ENCODE measurements around the gene ZNF592. TPM values are rescaled to one million over a fixed set of nuclear protein-coding genes. Genes with fewer than 3 reads are reported as not detected.

Gene ZNF592
- total and polyA plus RNA-seq, 2 donors (not counting 1 experiment from before 2014, with no cell fraction given) = 5.1 to 7.5 TPM

GRCh38 chr15:84715441-84716035, 32.9 kb upstream of the ZNF592 start:
- Histone ChIP-seq H3K9me3 (ENCODE audit: control insufficient read depth, insufficient read depth, low read depth, low read length) (no peaks in the 10 kb centered on the region), H3K9ac (ENCODE audit: insufficient read depth, low read length) (peak overlapping the region; percentile 73), H3K27ac (ENCODE audit: insufficient read depth, low read length) (peak overlapping the region; percentile 83), H3K4me2 (ENCODE audit: extremely low read depth, insufficient read depth, low read length) (peak overlapping the region; percentile 90), H3K4me3 (replicated peaks in 1 of 4; ENCODE audit: control extremely low read depth in 1 of 4, insufficient read depth in 1 of 4, low read depth in 3 of 4, low read length in 4 of 4) (peak overlapping the region; percentile 76 to 94 (median 91)), H3K36me3 (ENCODE audit: control insufficient read depth, insufficient read depth, low read length) (peaks cover 2% of the 10 kb centered on the region), H3K4me1 (ENCODE audit: control insufficient read depth, extremely low read depth, insufficient read depth, low read length) (peaks cover 2% of the 10 kb centered on the region), H3K79me2 (ENCODE audit: control insufficient read depth, insufficient read depth, low read length) (peaks cover 50% of the 10 kb centered on the region), H3K27me3 (ENCODE audit: control insufficient read depth, insufficient read depth, low read length) (no peaks in the 10 kb centered on the region), H4K20me1 (ENCODE audit: control insufficient read depth, extremely low read depth, insufficient read depth, low read length) (no peaks in the 10 kb centered on the region), H2AFZ (ENCODE audit: low read length) (peak overlapping the region; percentile 76)
- DNase-seq (ENCODE audit: low read depth in 2 of 2) = peak; percentile 30 to 56
- no peak for TF ChIP-seq CTCF (conservative IDR thresholded peaks at IDR 0.05 in 1 of 2, IDR thresholded peaks at IDR 0.05 in 1 of 2; ENCODE audit: low read depth in 1 of 2, low read length in 2 of 2)
- no peak for TF ChIP-seq EZH2 (IDR thresholded peaks at IDR 0.05; ENCODE audit: low read length, missing control alignments)

GRCh38 chr15:84716036-84716732, 32.2 kb upstream of the ZNF592 start, which contains the start of gene SEC11A:
TSS of gene SEC11A (minus strand) at chr15:84716139. CDS start at chr15:84716075, 64 bp downstream.
- H4K20me1 ChIP-seq (ENCODE audit: control insufficient read depth, extremely low read depth, insufficient read depth, low read length) = no peaks in the 10 kb centered on the region
- peak within 1 kb of the TSS; percentile 73 for H3K9ac ChIP-seq (ENCODE audit: insufficient read depth, low read length)
- peak; percentile 94 for DNase-seq (ENCODE audit: low read depth in 2 of 2)
- TF ChIP-seq EZH2 (IDR thresholded peaks at IDR 0.05; ENCODE audit: low read length, missing control alignments) (no peak), CTCF (conservative IDR thresholded peaks at IDR 0.05 in 1 of 2, IDR thresholded peaks at IDR 0.05 in 1 of 2; ENCODE audit: low read depth in 1 of 2, low read length in 2 of 2) (no peak)
- no peaks in the 10 kb centered on the region for H3K9me3 ChIP-seq (ENCODE audit: control insufficient read depth, insufficient read depth, low read depth, low read length)
- H3K4me3 ChIP-seq (replicated peaks in 1 of 4; ENCODE audit: control extremely low read depth in 1 of 4, insufficient read depth in 1 of 4, low read depth in 3 of 4, low read length in 4 of 4) = peak within 1 kb of the TSS; percentile 76 to 94 (median 91)
- H3K4me1 ChIP-seq (ENCODE audit: control insufficient read depth, extremely low read depth, insufficient read depth, low read length) = peaks cover 2% of the 10 kb centered on the region
- peak within 1 kb of the TSS; percentile 83 for H3K27ac ChIP-seq (ENCODE audit: insufficient read depth, low read length)
- H3K4me2 ChIP-seq (ENCODE audit: extremely low read depth, insufficient read depth, low read length) = peak within 1 kb of the TSS; percentile 90
- H3K27me3 ChIP-seq (ENCODE audit: control insufficient read depth, insufficient read depth, low read length) = no peaks in the 10 kb centered on the region
- H2AFZ ChIP-seq (ENCODE audit: low read length) = peak within 1 kb of the TSS; percentile 99
- H3K79me2 ChIP-seq (ENCODE audit: control insufficient read depth, insufficient read depth, low read length) = peaks cover 44% of the 10 kb centered on the region
- no peaks in the 10 kb centered on the region for H3K36me3 ChIP-seq (ENCODE audit: control insufficient read depth, insufficient read depth, low read length)

GRCh38 chr15:84721371-84721770, 27.0 kb upstream of the ZNF592 start:
- H3K9me3 ChIP-seq (ENCODE audit: control insufficient read depth, insufficient read depth, low read depth, low read length) = no peaks in the 10 kb centered on the region
- H3K27me3 ChIP-seq (ENCODE audit: control insufficient read depth, insufficient read depth, low read length) = no peaks in the 10 kb centered on the region
- TF ChIP-seq EZH2 (IDR thresholded peaks at IDR 0.05; ENCODE audit: low read length, missing control alignments) (no peak), CTCF (conservative IDR thresholded peaks at IDR 0.05 in 1 of 2, IDR thresholded peaks at IDR 0.05 in 1 of 2; ENCODE audit: low read depth in 1 of 2, low read length in 2 of 2) (no peak)
- H3K4me1 ChIP-seq (ENCODE audit: control insufficient read depth, extremely low read depth, insufficient read depth, low read length) = peaks cover 4% of the 10 kb centered on the region
- H3K4me2 ChIP-seq (ENCODE audit: extremely low read depth, insufficient read depth, low read length) = no peak overlapping the region
- no peak overlapping the region for H3K4me3 ChIP-seq (replicated peaks in 1 of 4; ENCODE audit: control extremely low read depth in 1 of 4, insufficient read depth in 1 of 4, low read depth in 3 of 4, low read length in 4 of 4)
- no peak overlapping the region for H2AFZ ChIP-seq (ENCODE audit: low read length)
- no peak overlapping the region for H3K27ac ChIP-seq (ENCODE audit: insufficient read depth, low read length)
- no peaks in the 10 kb centered on the region for H4K20me1 ChIP-seq (ENCODE audit: control insufficient read depth, extremely low read depth, insufficient read depth, low read length)
- H3K9ac ChIP-seq (ENCODE audit: insufficient read depth, low read length) = no peak overlapping the region
- no peaks in the 10 kb centered on the region for H3K36me3 ChIP-seq (ENCODE audit: control insufficient read depth, insufficient read depth, low read length)
- peaks cover 1% of the 10 kb centered on the region for H3K79me2 ChIP-seq (ENCODE audit: control insufficient read depth, insufficient read depth, low read length)
- no peak for DNase-seq (ENCODE audit: low read depth in 2 of 2)

Measured in fibroblast of lung (primary cell).